Left lobe of liver (tissue), 2 donors: ENCODE data around the gene FYN. TPM values are rescaled to one million over a fixed set of nuclear protein-coding genes. Genes with fewer than 3 reads are reported as not detected.
A peak's percentile ranks its signal among the peaks of the same experiment; 100 is the strongest.

ENCODE experiments used
- ATAC-seq: fragments of 200-7000 bp; cut with Tn5 transposase; one replicate; pipeline ENCODE4 v1.9.1; 2020; ENCODE audit warnings: mild to moderate bottlenecking, moderate library complexity
- DNase-seq: peaks from one replicate; pipeline ENCODE4 v3.0.0-alpha.2; 2020; ENCODE audit warnings: low spot score
- total RNA-seq: library from RNA; stranded (reverse); gene quantifications from one replicate; pipeline ENCODE4 v1.2.1, GENCODE V29; 2021
- donor health status: DM: no; HTN: no; CAD: no; lungs with moderate emphysema.
- donor health status: DM: no; HTN: yes; CAD: no.

The FYN gene
- total RNA-seq, 1 donor from 2014 or later, result 30.0 TPM

DNA sequence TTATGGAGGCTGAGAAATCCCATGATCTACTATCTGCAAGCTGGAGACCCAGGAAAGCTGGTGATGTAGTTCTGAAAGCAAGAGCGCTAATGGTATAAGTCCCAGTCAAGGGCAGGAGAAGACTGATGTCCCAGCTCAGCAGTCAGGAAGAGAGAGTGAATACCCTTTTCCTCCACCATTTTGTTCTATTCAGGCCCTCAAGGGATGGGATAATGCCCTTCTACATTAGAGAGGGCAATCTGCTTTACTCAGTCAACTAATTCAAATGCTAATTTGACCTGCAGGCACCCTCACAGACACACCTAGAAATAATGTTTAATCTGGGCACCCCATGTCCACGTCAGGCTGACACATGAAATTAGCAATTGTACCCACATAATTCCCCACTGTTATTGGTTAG is 10.8 kb upstream of the FYN start:
- DNase-seq (no peak), ATAC-seq (no peak)

DNA sequence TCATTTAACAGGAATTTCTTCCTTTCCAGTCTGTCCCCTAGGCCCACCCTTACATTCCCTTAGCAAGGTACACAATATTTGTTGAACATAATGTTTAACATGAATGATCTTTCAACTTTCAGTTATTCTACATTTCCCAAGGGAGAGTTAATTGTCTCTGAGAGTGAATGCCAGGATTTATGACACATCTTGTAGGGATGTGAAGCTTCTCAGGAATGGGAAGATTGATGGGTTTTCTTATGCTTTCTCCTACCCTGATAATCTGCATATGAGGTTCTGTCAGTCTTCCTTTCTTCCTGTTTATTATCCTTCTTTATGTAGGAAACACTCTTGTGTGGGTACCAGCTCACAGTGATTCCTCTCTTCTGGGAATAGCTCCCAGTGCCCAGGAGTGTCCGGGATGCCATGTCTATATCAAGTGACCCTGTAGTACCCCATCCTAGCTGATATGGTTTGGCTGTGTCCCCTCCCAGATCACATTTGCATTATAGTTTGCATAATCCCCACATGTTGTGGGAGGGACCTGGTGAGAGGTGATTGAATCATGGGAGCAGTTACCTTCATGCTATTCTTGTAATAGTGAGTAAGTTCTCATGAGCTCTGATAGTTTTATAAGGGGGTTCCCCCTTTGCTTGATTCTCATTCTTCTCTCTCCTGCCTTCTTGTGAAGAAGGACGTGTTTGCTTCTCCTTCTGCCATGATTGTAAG is 7.1 kb upstream of the FYN start:
- DNase-seq (no peak), ATAC-seq (no peak)

DNA sequence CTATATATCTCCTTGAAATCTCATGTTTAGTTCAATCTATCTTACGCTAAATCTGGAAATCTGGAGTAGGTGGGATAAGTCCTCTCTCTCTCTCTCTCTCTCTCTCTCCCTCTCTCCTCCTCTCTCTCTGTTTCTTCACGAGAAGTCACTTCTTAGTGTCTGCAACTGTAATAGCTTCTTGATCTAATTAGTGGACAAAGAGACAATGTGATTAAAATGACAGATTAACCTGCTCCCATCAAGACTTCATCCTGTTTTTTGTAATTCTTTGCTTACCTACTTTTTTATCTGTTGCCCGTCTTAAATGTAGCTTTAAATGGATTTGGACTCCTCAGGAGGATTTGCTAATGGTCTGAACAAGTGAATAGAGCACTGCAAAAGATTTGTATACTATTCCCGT is 2.5 kb upstream of the FYN start:
- ATAC-seq (no peak), DNase-seq (no peak)

DNA sequence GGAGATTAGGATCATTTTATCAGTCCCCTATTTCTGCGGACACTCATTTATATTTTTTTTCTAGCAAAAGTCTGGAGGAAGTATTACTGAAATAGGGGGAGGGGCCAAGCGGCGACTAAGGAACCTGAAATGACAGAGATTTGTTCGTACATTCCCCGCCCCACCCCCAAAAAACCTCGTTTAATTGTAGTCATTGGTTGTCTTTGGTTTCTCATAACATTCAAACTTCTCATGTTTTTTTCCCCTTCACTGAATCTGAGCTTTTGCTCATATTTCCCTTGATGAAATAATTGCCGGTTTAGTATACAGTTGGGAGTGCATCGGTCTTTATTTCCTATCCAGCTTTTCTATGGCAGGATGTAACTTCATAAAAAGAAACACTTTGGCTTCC is 768 bp upstream of the FYN start:
- no peak for DNase-seq

DNA sequence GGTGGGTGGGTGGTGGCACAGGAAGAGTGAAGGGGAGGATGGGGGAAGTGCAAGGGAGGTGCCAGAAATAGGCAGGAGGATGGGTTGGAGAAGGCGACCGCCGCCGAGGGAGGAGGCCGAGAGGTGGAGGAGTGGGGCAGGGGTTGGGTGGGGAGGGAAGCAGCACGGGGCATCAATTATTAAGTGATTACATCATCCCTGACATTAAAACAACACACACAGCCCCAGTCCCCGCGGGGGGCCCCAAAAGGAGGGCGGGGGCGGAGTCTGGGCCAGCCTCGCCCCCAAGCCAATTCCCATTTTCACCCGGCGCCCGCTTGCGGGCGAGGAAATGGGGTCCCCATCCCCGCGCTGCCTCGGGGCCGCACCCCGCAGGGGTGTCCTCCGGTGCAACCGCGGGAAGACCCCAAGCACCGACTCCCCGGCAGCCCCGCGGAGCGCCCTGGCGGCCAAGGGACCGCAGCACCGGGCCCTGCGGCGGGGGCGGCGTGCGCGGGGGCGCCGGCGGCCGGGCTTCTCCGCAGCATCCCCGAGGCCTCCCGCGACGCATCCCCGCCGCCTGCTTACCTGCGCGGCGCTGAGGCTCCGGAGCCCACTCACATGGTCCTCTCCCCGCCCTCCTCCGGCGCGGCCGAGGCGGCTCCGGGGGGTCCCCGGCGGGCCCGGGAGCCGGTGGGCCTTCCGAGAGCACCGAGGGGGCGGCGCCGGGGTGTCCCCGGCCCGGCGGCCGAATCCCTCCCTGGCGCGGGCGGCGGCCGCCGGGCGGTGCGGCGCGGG is 663 bp downstream of the FYN start:
- ATAC-seq (no peak), DNase-seq (no peak)

More for the DNA sequence above, 768 bp upstream of the FYN start:
- ATAC-seq, result no peak

DNA sequence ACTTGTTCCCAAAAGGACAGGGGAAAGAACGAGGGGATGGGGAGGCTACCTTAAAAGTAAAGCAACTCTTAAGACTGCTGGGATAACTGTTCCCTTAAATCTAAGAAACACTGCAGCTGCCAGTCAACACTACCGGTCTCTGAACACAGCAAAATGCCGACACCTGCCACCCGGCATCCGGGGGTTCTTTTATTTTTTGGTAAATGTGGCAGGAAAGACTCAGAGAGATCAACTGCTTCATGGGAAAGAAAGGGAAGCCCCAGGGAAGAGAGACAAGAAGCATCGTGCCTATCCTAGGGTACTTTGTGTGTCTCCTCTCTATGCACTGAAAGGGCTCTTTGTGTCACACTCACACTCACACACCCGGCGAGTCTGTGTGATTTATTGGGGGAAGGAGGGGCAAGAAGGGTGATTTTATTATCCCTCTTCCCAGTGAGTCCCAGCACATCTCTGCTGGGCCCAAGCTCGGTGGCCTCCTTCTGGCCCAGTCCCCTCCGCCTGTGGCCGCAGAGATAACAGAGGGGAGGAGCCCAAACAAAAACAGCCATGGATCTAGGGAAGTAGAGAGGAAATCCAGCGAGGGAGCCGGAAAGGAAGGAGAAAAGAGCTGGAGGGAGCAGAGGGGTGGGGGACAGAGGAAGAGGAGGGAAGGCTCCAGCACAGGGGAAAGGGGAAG is 1.4 kb downstream of the FYN start:
- peak; percentile 3 for ATAC-seq
- DNase-seq, result no peak

DNA sequence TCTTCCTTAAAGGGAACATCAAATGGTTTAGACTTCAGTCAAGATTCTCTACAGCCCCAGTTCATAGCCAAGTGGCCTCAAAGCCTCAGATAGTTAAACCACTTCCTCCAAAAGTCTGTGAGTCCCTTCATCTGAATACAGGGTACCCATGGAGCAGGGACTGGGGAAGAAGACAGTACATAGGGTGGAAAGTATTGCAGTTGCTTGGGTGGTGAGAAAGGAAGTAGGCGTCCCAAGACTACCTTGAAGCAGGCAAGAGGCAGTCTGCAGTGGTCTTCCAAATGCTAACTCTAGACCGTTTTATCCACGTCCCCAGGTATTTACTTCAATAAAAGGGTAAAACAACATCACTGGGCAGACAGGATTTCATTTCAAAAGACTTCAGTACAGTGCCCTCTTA is 2.0 kb downstream of the FYN start:
- no peak for ATAC-seq
- DNase-seq, result no peak

DNA sequence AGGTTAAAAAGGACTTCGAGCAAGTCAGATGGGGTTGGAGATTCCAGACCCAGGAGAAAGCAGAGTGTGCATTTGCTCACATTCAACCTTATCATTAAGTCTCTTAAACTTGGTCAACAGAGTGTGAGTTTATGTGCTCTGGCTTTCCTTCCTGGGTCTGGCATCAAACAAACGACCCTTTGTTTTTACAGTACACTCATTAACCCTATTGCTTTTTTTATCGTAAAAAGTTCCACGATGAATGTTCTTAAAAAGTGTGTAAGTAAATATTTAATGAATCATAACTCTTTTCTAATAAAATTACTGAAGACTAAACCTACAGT is 2.5 kb downstream of the FYN start:
- ATAC-seq (no peak), DNase-seq (no peak)

DNA sequence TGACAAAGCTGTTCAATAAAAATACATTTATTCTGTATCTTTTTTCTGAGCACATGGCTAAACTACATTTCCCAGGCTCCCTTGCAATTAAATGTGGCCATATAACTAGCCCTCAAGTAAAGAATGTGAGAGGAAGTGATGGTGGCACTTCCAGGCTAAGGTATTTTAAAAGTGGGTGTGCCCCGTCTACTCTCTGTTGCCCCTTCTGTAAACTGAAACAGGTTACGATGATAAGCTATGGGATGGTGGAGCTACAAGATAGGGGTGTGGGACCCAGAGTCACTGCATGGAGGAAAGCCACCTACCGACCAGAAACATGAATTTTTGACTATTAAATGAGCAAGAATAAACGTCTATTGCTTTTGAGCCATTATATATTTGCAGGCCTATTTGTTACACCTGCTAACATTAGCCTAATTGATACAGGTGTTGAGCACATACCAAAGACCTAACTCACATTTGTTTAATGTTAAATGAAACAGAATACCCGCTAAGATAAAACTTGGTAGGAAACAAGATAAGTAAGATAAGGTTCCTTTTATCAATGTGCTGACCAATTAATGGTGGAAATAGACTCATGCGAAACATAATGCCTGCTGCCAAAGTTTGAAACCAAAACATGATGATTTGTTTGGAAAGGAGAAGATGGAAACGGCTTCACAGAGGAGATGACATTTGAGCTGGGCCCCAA is 3.1 kb downstream of the FYN start:
- DNase-seq (no peak), ATAC-seq (no peak)

DNA sequence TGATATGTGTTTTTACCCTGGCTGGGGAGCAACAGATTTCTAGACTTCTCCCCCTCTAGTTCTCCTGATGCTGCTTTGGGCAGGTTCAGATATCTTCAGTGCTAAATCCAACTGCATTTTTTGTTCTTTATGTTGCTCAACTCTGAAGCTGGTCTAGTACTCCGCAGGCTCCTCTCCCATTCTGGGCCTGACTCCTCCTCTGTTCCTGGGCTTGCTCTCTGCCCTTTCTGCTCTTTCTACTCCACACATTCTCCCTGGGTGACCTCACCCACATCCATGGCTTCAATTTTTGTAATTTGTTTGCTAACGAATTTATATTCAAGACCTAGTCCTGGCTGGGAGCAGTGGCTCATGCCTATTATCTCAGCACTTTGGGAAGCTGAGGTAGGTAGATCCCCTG is 6.4 kb downstream of the FYN start:
- no peak for DNase-seq

DNA sequence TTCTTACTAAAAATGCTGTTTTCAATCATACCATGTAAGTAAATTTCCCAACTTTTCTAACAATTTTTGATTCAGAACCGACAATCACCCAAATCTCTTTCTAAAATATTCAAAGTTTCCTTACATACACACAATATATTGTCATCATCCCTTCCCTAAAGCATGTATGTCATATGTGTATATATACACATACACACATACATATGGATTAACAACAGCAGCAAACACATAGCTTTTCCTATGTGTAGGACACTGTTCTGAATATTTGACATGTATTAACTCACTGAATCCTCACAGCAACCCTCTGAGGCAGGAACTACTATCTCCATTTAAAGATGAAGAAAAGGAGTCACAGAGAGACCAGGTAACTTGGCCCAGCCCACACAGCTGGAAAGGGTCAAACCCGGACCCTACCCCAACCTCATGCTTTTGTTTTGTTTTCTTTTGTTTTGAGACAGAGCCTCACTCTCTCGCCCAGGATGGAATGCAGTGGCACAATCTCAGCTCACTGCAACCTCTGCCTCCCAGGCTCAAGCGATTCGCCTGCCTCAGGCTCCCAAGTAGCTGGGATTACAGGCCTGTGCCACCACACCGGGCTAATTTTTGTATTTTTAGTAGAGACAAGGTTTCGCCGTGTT is 7.2 kb downstream of the FYN start:
- DNase-seq, result no peak
- ATAC-seq, result no peak

More for the DNA sequence above, 6.4 kb downstream of the FYN start:
- ATAC-seq, result no peak

DNA sequence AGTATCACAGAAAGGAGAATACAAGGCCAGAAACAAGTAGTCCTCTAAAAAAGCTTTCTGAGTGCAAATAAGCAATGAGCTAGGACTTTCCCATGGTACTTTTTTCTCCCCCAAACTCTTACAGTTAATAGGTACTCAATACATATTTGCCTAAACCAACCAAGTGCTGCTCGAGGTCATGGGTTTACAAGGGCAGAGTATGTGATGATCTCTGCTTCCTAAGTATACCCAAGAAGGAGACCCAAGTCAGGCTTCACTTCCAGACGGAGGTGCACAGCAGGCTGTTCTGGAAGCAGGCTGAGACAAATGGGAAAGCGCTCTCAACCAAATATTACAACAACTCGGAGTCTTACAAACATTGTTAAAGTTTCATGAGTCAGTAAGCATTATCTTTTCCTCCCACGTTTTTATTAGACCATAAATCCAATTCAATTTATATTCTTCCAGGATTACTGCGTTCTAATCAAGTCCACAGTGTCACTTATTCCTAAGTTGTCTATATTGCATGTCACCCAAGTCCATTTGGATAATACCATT is 8.1 kb downstream of the FYN start:
- ATAC-seq, result no peak

DNA sequence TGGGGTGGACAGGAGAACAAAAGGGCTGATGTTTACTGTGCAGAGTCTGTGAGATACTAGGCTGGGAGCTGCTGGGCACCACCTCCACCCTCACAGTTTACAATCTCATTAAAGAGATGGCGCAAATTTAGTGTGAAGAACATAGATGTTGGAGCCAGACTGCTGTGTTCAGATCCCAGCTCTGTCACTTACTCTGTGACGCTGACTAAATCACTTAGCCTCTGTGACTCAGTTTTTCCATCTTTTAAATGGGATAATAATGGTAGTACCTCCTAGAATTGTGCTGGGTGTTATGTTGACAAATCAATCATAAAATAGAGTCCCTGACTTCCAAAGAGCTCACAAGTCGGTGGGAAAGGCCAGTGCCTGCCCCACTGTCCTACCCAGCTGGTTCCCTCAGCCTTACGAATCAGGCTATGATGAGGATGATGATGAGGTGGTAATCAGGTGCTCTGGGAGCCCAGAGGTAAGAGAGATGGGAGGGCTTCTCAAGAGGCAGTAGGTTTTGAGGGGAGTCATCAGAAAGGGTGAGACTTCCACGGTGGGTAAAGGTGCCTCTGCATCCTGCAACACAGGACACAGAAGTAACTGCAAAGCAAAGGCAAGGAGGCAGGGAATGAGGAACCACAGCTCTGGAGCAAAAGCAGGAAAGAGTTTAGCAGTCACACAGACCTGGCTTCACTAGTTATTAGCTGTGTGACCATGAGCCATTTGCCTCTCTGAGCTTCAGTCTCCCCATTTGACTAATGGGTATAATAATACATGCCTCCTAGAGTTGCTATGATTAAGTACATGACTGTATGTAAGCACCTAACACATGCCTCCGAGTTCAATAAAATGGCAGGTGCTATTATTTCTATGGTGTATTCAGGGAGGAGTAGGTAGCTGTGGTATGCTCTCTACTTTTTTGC is 8.9 kb downstream of the FYN start:
- no peak for DNase-seq
- no peak for ATAC-seq

More for the DNA sequence above, 8.1 kb downstream of the FYN start:
- DNase-seq, result no peak

DNA sequence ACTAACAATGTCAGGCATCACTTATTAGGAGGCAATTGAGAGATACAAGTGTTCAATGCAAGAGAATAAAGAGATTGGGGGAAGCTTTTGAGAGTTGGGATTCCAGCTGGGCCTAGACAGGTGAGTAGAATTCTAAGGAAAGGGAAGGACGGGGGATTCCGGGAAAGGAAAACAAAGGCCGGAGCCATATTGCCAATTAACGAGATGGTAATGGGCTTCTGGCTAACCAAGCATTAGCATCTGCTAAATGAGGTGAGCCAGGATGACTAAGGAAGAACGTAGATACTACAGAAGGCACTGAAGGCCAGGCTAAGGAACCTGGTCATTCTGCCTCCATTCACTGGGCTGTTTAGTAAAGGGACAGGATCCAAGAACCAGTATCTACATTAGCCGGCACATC is 10.5 kb downstream of the FYN start:
- ATAC-seq (no peak), DNase-seq (no peak)

DNA sequence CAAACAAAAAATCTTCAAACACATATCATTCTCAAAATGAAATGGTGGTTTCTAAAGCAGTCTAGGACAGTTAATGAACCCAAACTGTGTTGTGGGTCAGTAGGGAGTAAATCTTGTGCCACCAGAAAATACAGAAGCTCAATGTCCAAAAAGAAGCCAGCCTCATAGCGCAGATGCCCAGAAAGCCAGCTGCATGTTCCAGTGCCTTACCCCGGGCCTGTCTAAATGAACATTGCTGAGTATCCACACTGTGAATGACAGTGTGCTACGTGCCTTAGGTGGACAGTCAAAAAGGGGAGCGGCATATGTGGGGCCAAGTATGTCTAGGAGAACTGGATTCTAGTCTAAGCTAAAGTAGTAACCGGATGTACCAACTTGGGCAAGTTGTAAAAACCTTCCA is 10.9 kb downstream of the FYN start:
- DNase-seq, result no peak
- no peak for ATAC-seq

DNA sequence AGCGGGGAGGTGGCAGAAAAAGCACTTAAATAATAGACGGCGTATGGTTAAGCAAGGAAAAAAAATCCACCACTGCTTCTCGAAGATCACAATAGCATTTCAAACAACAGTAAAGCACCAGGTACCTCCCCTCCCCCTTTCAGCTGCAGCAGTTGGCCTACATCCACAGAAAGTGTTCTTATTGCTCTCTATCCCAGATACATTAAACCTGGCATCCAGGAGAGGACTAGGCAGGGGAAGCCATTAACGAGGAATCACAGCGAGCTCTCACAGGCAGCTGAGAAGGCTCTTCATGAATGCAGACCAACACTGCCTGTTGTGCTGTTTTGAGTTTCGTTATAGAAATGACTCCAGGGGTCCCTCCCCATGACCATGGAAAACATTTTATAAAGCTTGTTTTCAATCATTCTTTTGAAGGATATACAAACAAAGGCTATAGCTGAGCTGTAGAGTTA is 11.8 kb downstream of the FYN start:
- ATAC-seq (no peak), DNase-seq (no peak)

DNA sequence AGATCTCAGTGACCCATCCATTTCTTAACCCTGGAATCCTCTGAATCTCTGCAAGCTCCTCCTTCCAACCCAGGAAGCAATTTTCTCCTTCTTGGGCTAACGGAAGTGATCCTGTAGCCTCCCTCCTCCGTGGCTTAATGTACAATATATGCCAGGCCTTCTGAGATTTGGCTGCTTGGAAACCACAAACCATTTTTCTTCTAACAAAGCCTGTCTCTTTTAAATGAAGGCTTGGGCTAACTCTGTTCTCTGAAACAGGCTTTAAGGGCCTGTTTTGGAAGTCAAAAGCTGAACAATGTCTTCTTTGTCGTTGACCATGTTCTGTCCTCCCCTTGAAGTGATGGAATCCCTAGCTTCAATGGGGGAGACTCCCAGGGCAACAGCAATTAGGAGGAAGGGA is 14.9 kb downstream of the FYN start:
- DNase-seq (no peak), ATAC-seq (no peak)

DNA sequence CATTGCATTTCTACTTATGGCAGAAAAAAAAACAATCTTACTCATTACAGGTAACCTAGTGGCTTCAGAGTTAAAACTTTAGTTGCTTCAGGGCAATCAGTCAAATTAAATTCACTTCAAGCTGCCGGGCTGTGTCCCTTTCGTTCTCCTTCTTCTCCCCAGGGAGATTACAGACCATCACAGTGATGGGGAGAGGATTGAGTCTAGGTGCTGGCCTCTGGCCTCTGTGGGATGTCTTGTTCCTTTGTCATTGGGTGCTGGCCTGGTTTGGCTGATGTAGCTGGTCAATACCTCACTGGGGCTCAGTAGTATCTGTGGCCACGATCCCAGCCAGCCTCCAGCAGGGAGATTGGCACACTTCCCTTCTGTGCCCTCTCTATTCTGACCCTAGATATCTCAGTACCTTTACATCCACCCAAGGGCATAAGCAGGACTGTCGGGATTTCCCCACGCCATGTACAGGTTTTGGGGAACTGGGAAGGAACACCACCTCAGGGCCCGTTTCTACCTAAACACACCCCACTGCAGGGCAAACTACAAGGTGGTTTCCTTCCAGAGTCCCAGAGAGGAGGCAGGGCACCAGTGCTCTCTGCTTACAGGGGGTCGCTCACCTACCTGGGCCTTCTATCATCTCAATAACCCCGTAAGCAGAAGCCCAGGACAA is 15.4 kb downstream of the FYN start:
- ATAC-seq (no peak), DNase-seq (no peak)

DNA sequence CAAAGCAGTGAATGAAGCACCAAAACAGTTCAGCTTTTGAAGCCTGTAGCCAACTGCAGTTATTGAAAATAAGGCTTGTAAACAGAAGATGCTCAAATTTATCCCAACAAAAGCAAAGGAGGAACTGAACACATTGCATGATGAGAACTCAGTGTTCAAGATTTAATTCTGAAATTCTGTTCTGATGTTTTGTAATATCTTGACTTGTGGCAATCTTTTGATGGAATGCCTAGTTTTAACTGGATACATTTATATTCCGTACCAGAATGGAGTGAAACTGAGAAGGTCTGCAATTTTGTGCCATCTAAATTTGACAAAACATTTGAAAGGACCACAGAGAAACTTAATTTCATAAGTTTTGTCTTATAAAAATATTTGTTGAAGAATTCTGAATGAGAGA is 17.5 kb downstream of the FYN start:
- ATAC-seq, result no peak
- no peak for DNase-seq
